Measurements from ENCODE around the gene KDM4E.

The KDM4E gene

GRCh38 chr11:95024958-95025357 lies at the start of gene KDM4E:
Gene KDM4E, plus strand, starts transcription at chr11:95025258. Its CDS starts 300 bp downstream, at chr11:95025558.
- no peak within 1 kb of the TSS for H3K27ac ChIP-seq (ENCODE audit: low read length)
- H3K4me1 ChIP-seq (ENCODE audit: control insufficient read depth, insufficient read depth, low read length) = no peaks in the 10 kb centered on the region
- no CpG with 5 or more reads among the region's 1 CpG for WGBS (ENCODE audit: insufficient coverage, insufficient read length)
- DNase-seq (ENCODE audit: low read depth, low spot score) = no peak
- H3K4me3 ChIP-seq (ENCODE audit: low read length) = no peak within 1 kb of the TSS
- H3K36me3 ChIP-seq (ENCODE audit: control insufficient read depth, insufficient read depth, low read length) = no peaks in the 10 kb centered on the region
- H3K9me3 ChIP-seq (ENCODE audit: control insufficient read depth, insufficient read depth, low read length) = no peaks in the 10 kb centered on the region
- H3K27me3 ChIP-seq (ENCODE audit: control insufficient read depth, insufficient read depth, low read length) = no peaks in the 10 kb centered on the region

- Histone ChIP-seq H3K4me1 (ENCODE audit: control insufficient read depth, insufficient read depth, low read length) (no peaks in the 10 kb centered on the region), H3K27me3 (ENCODE audit: control insufficient read depth, insufficient read depth, low read length) (no peaks in the 10 kb centered on the region), H3K9me3 (ENCODE audit: control insufficient read depth, insufficient read depth, low read length) (no peaks in the 10 kb centered on the region), H3K27ac (ENCODE audit: low read length) (no peak overlapping the region), H3K36me3 (ENCODE audit: control insufficient read depth, insufficient read depth, low read length) (no peaks in the 10 kb centered on the region), H3K4me3 (ENCODE audit: low read length) (no peak overlapping the region)
- no CpG with 5 or more reads among the region's 1 CpG for WGBS (ENCODE audit: insufficient coverage, insufficient read length)
- DNase-seq (ENCODE audit: low read depth, low spot score) = no peak
Measured at GRCh38 chr11:94975599-94975998, 49.5 kb upstream of the KDM4E start.

- DNase-seq (ENCODE audit: low read depth, low spot score) = no peak
- H3K27me3 ChIP-seq (ENCODE audit: control insufficient read depth, insufficient read depth, low read length) = no peaks in the 10 kb centered on the region
Measured at GRCh38 chr11:94987378-94987777, 37.7 kb upstream of the KDM4E start.

GRCh38 chr11:94988748-94989147 lies 36.3 kb upstream of the KDM4E start:
- Histone ChIP-seq H3K4me3 (ENCODE audit: low read length) (no peak overlapping the region), H3K9me3 (ENCODE audit: control insufficient read depth, insufficient read depth, low read length) (no peaks in the 10 kb centered on the region), H3K4me1 (ENCODE audit: control insufficient read depth, insufficient read depth, low read length) (no peaks in the 10 kb centered on the region), H3K36me3 (ENCODE audit: control insufficient read depth, insufficient read depth, low read length) (no peaks in the 10 kb centered on the region), H3K27ac (ENCODE audit: low read length) (no peak overlapping the region), H3K27me3 (ENCODE audit: control insufficient read depth, insufficient read depth, low read length) (no peaks in the 10 kb centered on the region)
- no CpG with 5 or more reads among the region's 1 CpG for WGBS (ENCODE audit: insufficient coverage, insufficient read length)
- no peak for DNase-seq (ENCODE audit: low read depth, low spot score)

More at GRCh38 chr11:94987378-94987777, 37.7 kb upstream of the KDM4E start:
- H3K27ac ChIP-seq (ENCODE audit: low read length) = no peak overlapping the region
- no peak overlapping the region for H3K4me3 ChIP-seq (ENCODE audit: low read length)
- no peaks in the 10 kb centered on the region for H3K4me1 ChIP-seq (ENCODE audit: control insufficient read depth, insufficient read depth, low read length)
- WGBS (ENCODE audit: insufficient coverage, insufficient read length) = no CpG with 5 or more reads among the region's 4 CpGs
- H3K36me3 ChIP-seq (ENCODE audit: control insufficient read depth, insufficient read depth, low read length) = no peaks in the 10 kb centered on the region
- no peaks in the 10 kb centered on the region for H3K9me3 ChIP-seq (ENCODE audit: control insufficient read depth, insufficient read depth, low read length)

GRCh38 chr11:94993400-94993943 lies 31.6 kb upstream of the KDM4E start:
- H3K27me3 ChIP-seq (ENCODE audit: control insufficient read depth, insufficient read depth, low read length) = no peaks in the 10 kb centered on the region
- no CpG with 5 or more reads among the region's 2 CpGs for WGBS (ENCODE audit: insufficient coverage, insufficient read length)
- no peak for DNase-seq (ENCODE audit: low read depth, low spot score)
- no peaks in the 10 kb centered on the region for H3K9me3 ChIP-seq (ENCODE audit: control insufficient read depth, insufficient read depth, low read length)
- no peaks in the 10 kb centered on the region for H3K4me1 ChIP-seq (ENCODE audit: control insufficient read depth, insufficient read depth, low read length)
- H3K36me3 ChIP-seq (ENCODE audit: control insufficient read depth, insufficient read depth, low read length) = no peaks in the 10 kb centered on the region
- no peak overlapping the region for H3K27ac ChIP-seq (ENCODE audit: low read length)
- H3K4me3 ChIP-seq (ENCODE audit: low read length) = no peak overlapping the region

GRCh38 chr11:94997437-94997836 lies 27.6 kb upstream of the KDM4E start:
- Histone ChIP-seq H3K27me3 (ENCODE audit: control insufficient read depth, insufficient read depth, low read length) (no peaks in the 10 kb centered on the region), H3K9me3 (ENCODE audit: control insufficient read depth, insufficient read depth, low read length) (no peaks in the 10 kb centered on the region), H3K4me3 (ENCODE audit: low read length) (no peak overlapping the region), H3K36me3 (ENCODE audit: control insufficient read depth, insufficient read depth, low read length) (no peaks in the 10 kb centered on the region), H3K27ac (ENCODE audit: low read length) (no peak overlapping the region), H3K4me1 (ENCODE audit: control insufficient read depth, insufficient read depth, low read length) (no peaks in the 10 kb centered on the region)
- no peak for DNase-seq (ENCODE audit: low read depth, low spot score)
- WGBS (ENCODE audit: insufficient coverage, insufficient read length) = no CpG with 5 or more reads among the region's 6 CpGs

GRCh38 chr11:94998285-94998684 lies 26.8 kb upstream of the KDM4E start:
- no peak overlapping the region for H3K4me3 ChIP-seq (ENCODE audit: low read length)
- no peaks in the 10 kb centered on the region for H3K27me3 ChIP-seq (ENCODE audit: control insufficient read depth, insufficient read depth, low read length)
- H3K9me3 ChIP-seq (ENCODE audit: control insufficient read depth, insufficient read depth, low read length) = no peaks in the 10 kb centered on the region
- DNase-seq (ENCODE audit: low read depth, low spot score) = no peak
- H3K27ac ChIP-seq (ENCODE audit: low read length) = no peak overlapping the region
- WGBS (ENCODE audit: insufficient coverage, insufficient read length) = no CpG with 5 or more reads among the region's 13 CpGs
- no peaks in the 10 kb centered on the region for H3K36me3 ChIP-seq (ENCODE audit: control insufficient read depth, insufficient read depth, low read length)
- H3K4me1 ChIP-seq (ENCODE audit: control insufficient read depth, insufficient read depth, low read length) = no peaks in the 10 kb centered on the region

- Histone ChIP-seq H3K9me3 (ENCODE audit: control insufficient read depth, insufficient read depth, low read length) (no peaks in the 10 kb centered on the region), H3K4me3 (ENCODE audit: low read length) (no peak overlapping the region), H3K36me3 (ENCODE audit: control insufficient read depth, insufficient read depth, low read length) (no peaks in the 10 kb centered on the region), H3K27me3 (ENCODE audit: control insufficient read depth, insufficient read depth, low read length) (no peaks in the 10 kb centered on the region), H3K4me1 (ENCODE audit: control insufficient read depth, insufficient read depth, low read length) (no peaks in the 10 kb centered on the region), H3K27ac (ENCODE audit: low read length) (no peak overlapping the region)
- DNase-seq (ENCODE audit: low read depth, low spot score) = no peak
Measured at GRCh38 chr11:95003716-95004115, 21.3 kb upstream of the KDM4E start.

- Histone ChIP-seq H3K4me3 (ENCODE audit: low read length) (no peak overlapping the region), H3K27ac (ENCODE audit: low read length) (no peak overlapping the region), H3K27me3 (ENCODE audit: control insufficient read depth, insufficient read depth, low read length) (no peaks in the 10 kb centered on the region), H3K9me3 (ENCODE audit: control insufficient read depth, insufficient read depth, low read length) (no peaks in the 10 kb centered on the region), H3K4me1 (ENCODE audit: control insufficient read depth, insufficient read depth, low read length) (no peaks in the 10 kb centered on the region), H3K36me3 (ENCODE audit: control insufficient read depth, insufficient read depth, low read length) (no peaks in the 10 kb centered on the region)
- DNase-seq (ENCODE audit: low read depth, low spot score) = no peak
- WGBS (ENCODE audit: insufficient coverage, insufficient read length) = no CpG with 5 or more reads among the region's 1 CpG
Measured at GRCh38 chr11:95005642-95006041, 19.4 kb upstream of the KDM4E start.

GRCh38 chr11:95011376-95011775 lies 13.7 kb upstream of the KDM4E start:
- no peaks in the 10 kb centered on the region for H3K27me3 ChIP-seq (ENCODE audit: control insufficient read depth, insufficient read depth, low read length)
- H3K36me3 ChIP-seq (ENCODE audit: control insufficient read depth, insufficient read depth, low read length) = no peaks in the 10 kb centered on the region
- no peak for DNase-seq (ENCODE audit: low read depth, low spot score)
- H3K4me1 ChIP-seq (ENCODE audit: control insufficient read depth, insufficient read depth, low read length) = no peaks in the 10 kb centered on the region
- H3K9me3 ChIP-seq (ENCODE audit: control insufficient read depth, insufficient read depth, low read length) = no peaks in the 10 kb centered on the region
- no peak overlapping the region for H3K27ac ChIP-seq (ENCODE audit: low read length)
- no peak overlapping the region for H3K4me3 ChIP-seq (ENCODE audit: low read length)

GRCh38 chr11:95014184-95014821 lies 10.8 kb upstream of the KDM4E start:
- WGBS (ENCODE audit: insufficient coverage, insufficient read length) = no CpG with 5 or more reads among the region's 12 CpGs
- H3K27me3 ChIP-seq (ENCODE audit: control insufficient read depth, insufficient read depth, low read length) = no peaks in the 10 kb centered on the region
- no peak overlapping the region for H3K27ac ChIP-seq (ENCODE audit: low read length)
- H3K36me3 ChIP-seq (ENCODE audit: control insufficient read depth, insufficient read depth, low read length) = no peaks in the 10 kb centered on the region
- H3K4me1 ChIP-seq (ENCODE audit: control insufficient read depth, insufficient read depth, low read length) = no peaks in the 10 kb centered on the region
- H3K4me3 ChIP-seq (ENCODE audit: low read length) = no peak overlapping the region
- no peaks in the 10 kb centered on the region for H3K9me3 ChIP-seq (ENCODE audit: control insufficient read depth, insufficient read depth, low read length)
- DNase-seq (ENCODE audit: low read depth, low spot score) = no peak
